Endothelial cell (in vitro differentiated cells): ENCODE results near the gene SF3B1. TPM values are rescaled to one million over a fixed set of nuclear protein-coding genes. Genes with fewer than 3 reads are reported as not detected.
"Not testable (repeated sequence)": the region's sequence is repeated elsewhere in the genome, so short reads cannot be mapped to it uniquely, and the experiment has no call there.

ENCODE experiments used
- DNase-seq: peaks from one replicate; pipeline ENCODE4 v3.0.0; 2021; ENCODE audit warnings: low spot score
- H3K27ac Mint-ChIP-seq: one replicate; pipeline ENCODE4 v1.8.0; 2021; ENCODE audit warnings: mixed read lengths, inconsistent platforms; ENCODE audit not compliant: unreplicated experiment
- H3K27me3 Mint-ChIP-seq: one replicate; pipeline ENCODE4 v1.8.0; 2021; ENCODE audit warnings: mild to moderate bottlenecking, moderate library complexity, mixed read lengths, inconsistent platforms; ENCODE audit not compliant: unreplicated experiment
- H3K36me3 Mint-ChIP-seq: one replicate; pipeline ENCODE4 v1.8.0; 2021; ENCODE audit warnings: mild to moderate bottlenecking, low read depth, mixed read lengths, inconsistent platforms; ENCODE audit not compliant: unreplicated experiment
- H3K4me1 Mint-ChIP-seq: one replicate; pipeline ENCODE4 v1.8.0; 2021; ENCODE audit warnings: mild to moderate bottlenecking, mixed read lengths, inconsistent platforms; ENCODE audit not compliant: unreplicated experiment
- H3K4me3 Mint-ChIP-seq: one replicate; pipeline ENCODE4 v1.8.0; 2021; ENCODE audit warnings: mild to moderate bottlenecking, mixed read lengths, inconsistent platforms; ENCODE audit not compliant: unreplicated experiment
- H3K9me3 Mint-ChIP-seq: one replicate; pipeline ENCODE4 v1.8.0; 2021; ENCODE audit warnings: mixed read lengths, inconsistent platforms; ENCODE audit not compliant: unreplicated experiment
- total RNA-seq: library from RNA; stranded (reverse); fragmentation: NEBNext Ultra II Directional; extraction: Animal tissue kit (Norgen Biotek cat#: 25700); gene quantifications from one replicate; pipeline ENCODE4 v1.2.1, GENCODE V29; 2021; ENCODE audit not compliant: unreplicated experiment
- TF ChIP-seq, protein P1 (sequence below): fragments of 200-600 bp; sonication (generic); IDR thresholded peaks from one replicate; pipeline ENCODE4 v1.5.0; 2021; ENCODE audit warnings: antibody characterized with exemption; ENCODE audit not compliant: unreplicated experiment

The SF3B1 gene
- total RNA-seq, 1 donor from 2014 or later: 401 TPM

DNA sequence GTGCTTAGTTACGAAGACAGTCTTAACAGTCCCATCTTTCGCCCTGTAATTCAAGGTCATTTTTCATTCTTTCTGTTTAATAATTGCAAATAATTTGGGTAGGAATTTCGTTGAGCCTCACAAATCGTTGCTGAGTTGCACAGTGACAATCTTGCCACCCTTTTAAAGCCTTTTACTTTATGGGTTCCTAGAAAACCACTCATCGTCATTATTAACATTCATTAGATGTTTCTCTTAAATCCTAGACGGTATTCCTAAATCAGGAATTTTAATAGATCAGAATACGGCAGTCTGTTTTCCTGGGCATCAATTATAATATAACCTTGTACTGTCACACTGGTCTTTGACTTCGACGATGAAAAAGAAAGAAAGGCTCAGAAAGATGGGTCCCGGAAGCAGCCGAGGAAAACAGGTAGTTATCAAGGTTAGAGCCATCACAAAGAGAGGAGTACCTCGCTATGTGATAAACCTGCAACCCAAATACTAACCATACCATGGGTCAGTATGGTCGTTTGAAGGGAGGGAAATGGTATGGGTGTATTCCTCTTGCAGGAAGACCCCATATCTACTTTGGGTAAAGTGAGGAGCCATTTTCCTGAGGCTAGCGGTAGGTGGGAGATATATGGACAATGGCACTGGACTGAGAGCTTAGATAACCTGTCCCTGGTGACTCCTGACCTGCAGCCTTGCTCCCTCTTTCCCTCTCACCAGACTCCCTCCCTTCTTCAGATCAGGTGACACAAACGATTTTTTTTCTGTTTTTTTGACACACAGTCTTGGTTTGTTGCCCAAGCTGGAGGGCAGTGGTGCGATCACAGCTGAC, 981 bp upstream of the SF3B1 start:
- Mint-ChIP-seq H3K4me1 (peaks cover 38% of the 10 kb centered on the region), H3K9me3 (no peaks in the 10 kb centered on the region), H3K27me3 (peaks cover 13% of the 10 kb centered on the region), H3K36me3 (peaks cover 4% of the 10 kb centered on the region), H3K27ac (peak overlapping the region; percentile 100), H3K4me3 (peak overlapping the region; percentile 99)
- TF ChIP-seq, protein P1, sequence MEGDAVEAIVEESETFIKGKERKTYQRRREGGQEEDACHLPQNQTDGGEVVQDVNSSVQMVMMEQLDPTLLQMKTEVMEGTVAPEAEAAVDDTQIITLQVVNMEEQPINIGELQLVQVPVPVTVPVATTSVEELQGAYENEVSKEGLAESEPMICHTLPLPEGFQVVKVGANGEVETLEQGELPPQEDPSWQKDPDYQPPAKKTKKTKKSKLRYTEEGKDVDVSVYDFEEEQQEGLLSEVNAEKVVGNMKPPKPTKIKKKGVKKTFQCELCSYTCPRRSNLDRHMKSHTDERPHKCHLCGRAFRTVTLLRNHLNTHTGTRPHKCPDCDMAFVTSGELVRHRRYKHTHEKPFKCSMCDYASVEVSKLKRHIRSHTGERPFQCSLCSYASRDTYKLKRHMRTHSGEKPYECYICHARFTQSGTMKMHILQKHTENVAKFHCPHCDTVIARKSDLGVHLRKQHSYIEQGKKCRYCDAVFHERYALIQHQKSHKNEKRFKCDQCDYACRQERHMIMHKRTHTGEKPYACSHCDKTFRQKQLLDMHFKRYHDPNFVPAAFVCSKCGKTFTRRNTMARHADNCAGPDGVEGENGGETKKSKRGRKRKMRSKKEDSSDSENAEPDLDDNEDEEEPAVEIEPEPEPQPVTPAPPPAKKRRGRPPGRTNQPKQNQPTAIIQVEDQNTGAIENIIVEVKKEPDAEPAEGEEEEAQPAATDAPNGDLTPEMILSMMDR: no peak
- DNase-seq: no peak

DNA sequence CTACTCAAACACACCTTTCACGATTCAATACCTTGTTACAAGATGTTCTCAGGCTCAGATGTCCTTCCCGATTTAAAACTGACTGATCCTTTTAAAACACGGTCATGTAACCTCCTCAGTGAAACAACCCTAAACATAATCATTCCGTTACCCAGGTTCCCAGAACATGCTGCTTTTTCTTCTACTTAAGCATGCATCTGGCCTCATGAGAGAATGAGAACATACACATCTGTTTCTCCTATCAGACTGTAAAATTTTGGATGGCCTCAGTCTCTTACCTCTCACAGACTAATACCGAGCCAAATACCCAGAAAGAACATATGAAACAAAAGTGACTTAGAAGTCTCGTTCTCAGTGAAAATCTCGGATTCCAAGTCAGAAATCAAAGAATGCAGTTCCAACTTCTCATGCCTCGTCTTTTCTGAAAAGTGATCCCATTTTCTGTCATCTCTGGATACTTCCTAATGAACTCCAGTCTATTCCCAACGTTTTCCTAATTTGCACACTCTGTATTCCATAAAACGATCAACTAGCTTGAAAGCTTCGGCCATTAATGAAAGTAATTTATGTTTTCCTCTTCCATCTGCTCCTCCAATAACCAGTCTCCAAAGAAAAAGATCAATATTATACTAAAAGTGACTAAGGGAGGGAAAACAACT, 919 bp downstream of the SF3B1 start:
- H3K9me3 Mint-ChIP-seq: no peaks in the 10 kb centered on the region
- no peak for DNase-seq
- H3K36me3 Mint-ChIP-seq: peaks cover 6% of the 10 kb centered on the region
- H3K4me1 Mint-ChIP-seq: peaks cover 43% of the 10 kb centered on the region
- H3K4me3 Mint-ChIP-seq: peak overlapping the region; percentile 99
- peak overlapping the region; percentile 100 for H3K27ac Mint-ChIP-seq
- TF ChIP-seq, protein P1: no peak
- peaks cover 13% of the 10 kb centered on the region for H3K27me3 Mint-ChIP-seq

DNA sequence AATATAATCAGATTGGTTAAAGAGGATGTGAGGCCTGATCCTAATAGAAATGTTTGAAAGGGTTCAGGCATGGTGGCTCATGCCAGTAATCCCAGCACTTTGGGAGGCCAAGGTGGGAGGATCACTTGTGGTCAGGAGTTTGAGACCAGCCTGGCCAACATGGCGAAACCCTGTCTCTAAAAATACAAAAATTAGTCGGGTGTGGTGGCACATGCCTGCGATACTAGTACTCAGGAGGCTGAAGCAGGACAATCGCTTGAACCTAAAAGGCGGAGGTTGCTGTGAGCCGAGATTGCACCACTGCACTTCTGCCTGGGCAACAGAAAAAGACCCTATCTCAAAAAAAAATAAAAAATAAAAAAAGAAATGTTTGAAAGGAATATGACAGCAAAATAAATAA, 2.3 kb downstream of the SF3B1 start:
- not testable (repeated sequence) for DNase-seq, H3K9me3 Mint-ChIP-seq, H3K27ac Mint-ChIP-seq, H3K36me3 Mint-ChIP-seq
- Mint-ChIP-seq H3K4me3 (peak overlapping the region; percentile 99), H3K4me1 (peaks cover 45% of the 10 kb centered on the region), H3K27me3 (peaks cover 13% of the 10 kb centered on the region)

DNA sequence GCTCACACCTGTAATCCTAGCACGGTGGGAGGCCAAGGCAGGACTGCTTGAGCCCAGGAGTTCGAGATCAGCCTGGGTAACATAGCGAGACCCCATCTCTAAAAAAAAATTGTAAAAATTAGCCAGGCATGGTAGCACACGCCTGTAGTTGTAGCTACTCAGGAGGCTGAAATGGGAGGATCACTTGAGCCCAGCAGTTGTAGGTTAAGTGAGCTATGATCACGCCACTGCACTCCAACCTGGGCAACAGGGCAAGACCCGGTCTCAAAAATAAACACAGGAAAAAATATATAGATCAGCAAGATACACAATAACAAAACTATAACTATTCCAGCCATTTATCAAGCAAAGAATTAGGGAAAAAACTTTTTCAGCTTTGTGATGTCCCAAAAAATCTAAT, 3.0 kb downstream of the SF3B1 start:
- Mint-ChIP-seq H3K4me1 (peaks cover 48% of the 10 kb centered on the region), H3K27me3 (peaks cover 13% of the 10 kb centered on the region), H3K9me3 (no peaks in the 10 kb centered on the region), H3K36me3 (peaks cover 8% of the 10 kb centered on the region), H3K4me3 (no peak overlapping the region), H3K27ac (peak overlapping the region; percentile 37)
- no peak for DNase-seq
- TF ChIP-seq, protein P1: no peak

DNA sequence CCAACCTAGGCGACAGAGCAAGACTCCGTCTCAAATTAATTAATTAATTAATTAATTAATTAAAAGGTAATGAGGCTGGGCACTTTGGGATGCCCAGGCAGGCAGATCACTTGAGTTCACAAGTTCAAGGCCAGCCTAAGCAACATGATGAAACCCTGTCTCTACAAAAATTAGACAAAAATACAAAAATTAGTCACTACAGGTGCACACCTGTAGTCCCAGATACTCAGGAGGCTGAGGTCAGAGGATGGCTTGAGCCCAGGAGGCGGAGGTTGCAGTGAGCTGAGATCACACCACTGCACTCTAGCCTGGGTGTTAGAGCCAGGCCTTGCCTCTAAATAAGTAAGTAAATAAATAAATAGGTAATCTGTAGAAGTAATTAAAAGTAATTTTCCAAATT, 6.8 kb downstream of the SF3B1 start:
- Mint-ChIP-seq H3K4me3 (no peak overlapping the region), H3K9me3 (no peaks in the 10 kb centered on the region), H3K27me3 (peaks cover 4% of the 10 kb centered on the region), H3K4me1 (peaks cover 28% of the 10 kb centered on the region), H3K36me3 (peaks cover 12% of the 10 kb centered on the region), H3K27ac (no peak overlapping the region)
- DNase-seq: no peak
- TF ChIP-seq, protein P1: no peak
